ENCODE data around the gene SYPL1.

- TF ChIP-seq CTCF (IDR thresholded peaks at IDR 0.05) (no peak), POLR2A (IDR thresholded peaks at IDR 0.05) (no peak)
Observed at GRCh38 chr7:106151459-106152312, 39.6 kb upstream of the SYPL1 start.
